Hepatocyte (in vitro differentiated cells): ENCODE results near the gene MAD2L2.

Experiments
- EZH2 ChIP-seq: fragments of 200-600 bp; sonication (generic); IDR thresholded peaks from 2 replicates; pipeline ENCODE4 v1.6.1; 2016; ENCODE audit warnings: antibody characterized with exemption, mild to moderate bottlenecking, borderline replicate concordance
- EZH2phosphoT487 ChIP-seq: fragments of 200-600 bp; sonication (generic); IDR thresholded peaks from one replicate; pipeline ENCODE4 v1.6.1; 2018; ENCODE audit warnings: antibody characterized with exemption, mild to moderate bottlenecking, low read depth, moderate library complexity; ENCODE audit not compliant: unreplicated experiment, severe bottlenecking
- TF ChIP-seq, protein P1 (sequence below): fragments of 200-600 bp; sonication (generic); IDR thresholded peaks from 2 replicates; pipeline ENCODE4 v1.5.1; 2016; ENCODE audit warnings: antibody characterized with exemption, mild to moderate bottlenecking; ENCODE audit not compliant: poor library complexity

GRCh38 chr1:11719313-11720032, 38.5 kb upstream of the MAD2L2 start:
- TF ChIP-seq, protein P1, sequence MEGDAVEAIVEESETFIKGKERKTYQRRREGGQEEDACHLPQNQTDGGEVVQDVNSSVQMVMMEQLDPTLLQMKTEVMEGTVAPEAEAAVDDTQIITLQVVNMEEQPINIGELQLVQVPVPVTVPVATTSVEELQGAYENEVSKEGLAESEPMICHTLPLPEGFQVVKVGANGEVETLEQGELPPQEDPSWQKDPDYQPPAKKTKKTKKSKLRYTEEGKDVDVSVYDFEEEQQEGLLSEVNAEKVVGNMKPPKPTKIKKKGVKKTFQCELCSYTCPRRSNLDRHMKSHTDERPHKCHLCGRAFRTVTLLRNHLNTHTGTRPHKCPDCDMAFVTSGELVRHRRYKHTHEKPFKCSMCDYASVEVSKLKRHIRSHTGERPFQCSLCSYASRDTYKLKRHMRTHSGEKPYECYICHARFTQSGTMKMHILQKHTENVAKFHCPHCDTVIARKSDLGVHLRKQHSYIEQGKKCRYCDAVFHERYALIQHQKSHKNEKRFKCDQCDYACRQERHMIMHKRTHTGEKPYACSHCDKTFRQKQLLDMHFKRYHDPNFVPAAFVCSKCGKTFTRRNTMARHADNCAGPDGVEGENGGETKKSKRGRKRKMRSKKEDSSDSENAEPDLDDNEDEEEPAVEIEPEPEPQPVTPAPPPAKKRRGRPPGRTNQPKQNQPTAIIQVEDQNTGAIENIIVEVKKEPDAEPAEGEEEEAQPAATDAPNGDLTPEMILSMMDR = peak; percentile 99
- TF ChIP-seq EZH2phosphoT487 (no peak), EZH2 (no peak)
